CD4-positive, alpha-beta memory T cell (primary cell): ENCODE results near the gene SLFN5. TPM values are rescaled to one million over a fixed set of nuclear protein-coding genes. Genes with fewer than 3 reads are reported as not detected.
"Not testable (repeated sequence)": the region's sequence is repeated elsewhere in the genome, so short reads cannot be mapped to it uniquely, and the experiment has no call there.

Experiments used
- CTCF ChIA-PET: fragments of 350-600 bp; sonication (Branson Sonifier 250); formaldehyde crosslinking; loops from one replicate; lab custom pipeline; 2021; ENCODE audit warnings: inconsistent platforms; ENCODE audit not compliant: partially characterized antibody; lab: Charles Lee
- POLR2A ChIA-PET: fragments of 350-600 bp; sonication (Branson Sonifier 250); formaldehyde crosslinking; loops from one replicate; lab custom pipeline; 2021; ENCODE audit not compliant: partially characterized antibody; lab: Charles Lee
- DNase-seq, 5 donors: peaks; one replicate each; pipeline versions ENCODE4 v3.0.0 to v3.0.0-alpha.2; 2020 to 2022; ENCODE audit warnings: mixed read lengths in 1 of 5
- H3K27ac ChIP-seq: one replicate; pipeline ENCODE4 v1.7.0; 2013; ENCODE audit warnings: low read depth, low read length
- H3K27me3 ChIP-seq: 2 replicates; pipeline ENCODE4 v1.7.0; 2013; ENCODE audit warnings: mild to moderate bottlenecking, low read length, moderate library complexity; ENCODE audit not compliant: insufficient read depth
- H3K36me3 ChIP-seq: 2 replicates; pipeline ENCODE4 v1.7.0; 2013; ENCODE audit warnings: mild to moderate bottlenecking, low read length, moderate library complexity; ENCODE audit not compliant: insufficient read depth
- H3K4me1 ChIP-seq: 2 replicates; pipeline ENCODE4 v1.7.0; 2013; ENCODE audit warnings: mild to moderate bottlenecking, low read length, moderate library complexity; ENCODE audit not compliant: insufficient read depth
- H3K4me3 ChIP-seq, 2 donors: one replicate each; pipeline ENCODE4 v1.7.0; 2013; ENCODE audit warnings: low read length in 2 of 2, mild to moderate bottlenecking in 1 of 2
- H3K9me3 ChIP-seq, 2 donors: one replicate each; pipeline ENCODE4 v1.7.0; 2013; ENCODE audit warnings: low read length in 2 of 2, control low read depth in 1 of 2; ENCODE audit not compliant: control insufficient read depth in 1 of 2
- H3K27ac Mint-ChIP-seq, 7 donors: one replicate each; pipeline ENCODE4 v1.8.0; 2020 to 2021; ENCODE audit warnings: mixed read lengths in 7 of 7, mild to moderate bottlenecking in 6 of 7, inconsistent platforms in 3 of 7, moderate library complexity in 3 of 7
- H3K27me3 Mint-ChIP-seq, 2 donors: one replicate each; pipeline ENCODE4 v1.8.0; 2020 to 2021; ENCODE audit warnings: mixed read lengths in 2 of 2
- H3K36me3 Mint-ChIP-seq, 2 donors: one replicate each; pipeline ENCODE4 v1.8.0; 2020 to 2021; ENCODE audit warnings: mixed read lengths in 2 of 2, inconsistent platforms in 1 of 2, mild to moderate bottlenecking in 1 of 2
- H3K4me1 Mint-ChIP-seq, 4 donors: one replicate each; pipeline ENCODE4 v1.8.0; 2020 to 2021; ENCODE audit warnings: mixed read lengths in 4 of 4, mild to moderate bottlenecking in 1 of 4
- H3K4me3 Mint-ChIP-seq, 8 donors: one replicate each; pipeline ENCODE4 v1.8.0; 2020 to 2021; ENCODE audit warnings: mixed read lengths in 8 of 8, mild to moderate bottlenecking in 7 of 8, moderate library complexity in 6 of 8, inconsistent platforms in 3 of 8
- H3K9me3 Mint-ChIP-seq, 8 donors: one replicate each; pipeline ENCODE4 v1.8.0; 2020 to 2021; ENCODE audit warnings: mixed read lengths in 8 of 8, mild to moderate bottlenecking in 5 of 8, inconsistent platforms in 3 of 8, moderate library complexity in 1 of 8
- intact Hi-C: fragments of 100-400 bp; cut with micrococcal nuclease; formaldehyde crosslinking; loops from one replicate; pipeline ENCODE4 v1.15.1; 2023
- polyA plus RNA-seq, 2 donors: library from polyadenylated mRNA; unstranded; fragments of 300-500 nt; fragmentation: Illumina TruSeq; gene quantifications; one replicate each; pipeline ENCODE4 v1.2.3, GENCODE V29; 2021
- total RNA-seq, 2 experiments: library from RNA; stranded (reverse); gene quantifications; one replicate each; pipeline ENCODE4 v1.2.3, GENCODE V29; 2021

SLFN5 gene
- total and polyA plus RNA-seq, 4 experiments from 2014 or later = 73.4 to 188 (median 167) TPM

DNA sequence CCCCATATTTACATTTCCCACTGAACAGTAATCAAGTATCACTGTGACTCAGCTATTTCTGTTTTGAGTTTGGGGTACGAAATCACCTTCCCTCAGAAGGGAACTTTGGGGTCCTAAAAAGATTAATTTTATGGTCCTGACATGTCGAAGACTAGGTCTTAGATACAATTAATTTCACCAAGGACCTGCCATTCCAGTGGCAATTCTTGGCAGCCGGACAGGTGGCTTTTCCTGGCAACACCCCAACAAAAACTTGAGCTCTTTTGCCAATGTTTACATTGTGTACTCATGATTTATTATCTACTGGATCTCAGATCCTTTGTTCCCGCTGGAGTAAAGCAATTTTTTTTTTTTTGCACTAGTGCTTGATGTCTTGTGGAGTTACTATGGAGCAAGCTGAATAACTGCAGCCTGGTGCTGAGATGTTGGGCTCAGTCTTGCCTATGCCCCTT is 14.4 kb downstream of the SLFN5 start:
- ChIA-PET POLR2A (interaction anchor here (0.6 to 3.5 kb wide), 18 partner anchors 9 to 331 kb away, joined by 3 to 30 read pairs (median 4); partner anchors contain the start of genes SLFN11 and SLFN5), CTCF (interaction anchor here (0.9 to 2.8 kb wide), 10 partner anchors 8 to 322 kb away, joined by 3 to 8 read pairs (median 3); no protein-coding TSS in a partner anchor)
- Mint-ChIP-seq H3K27ac (peak overlapping the region; percentile 58 to 87 (median 77)), H3K27me3 (no peaks in the 10 kb centered on the region), H3K36me3 (peaks cover 72 to 76% of the 10 kb centered on the region in 2 donors), H3K4me3 (peak overlapping the region in 3 of 8 donors; percentile 15 to 43 (median 39)), H3K9me3 (no peaks in the 10 kb centered on the region), H3K4me1 (peaks cover 55 to 81% (median 67%) of the 10 kb centered on the region in 4 donors)
- no peak for DNase-seq
- H3K27me3 ChIP-seq = no peaks in the 10 kb centered on the region
- intact Hi-C loops = no loop called here
- H3K27ac ChIP-seq = no peak overlapping the region
- H3K36me3 ChIP-seq = peaks cover 50% of the 10 kb centered on the region
- H3K4me1 ChIP-seq = peaks cover 80% of the 10 kb centered on the region
- H3K9me3 ChIP-seq = no peaks in the 10 kb centered on the region
- no peak overlapping the region for H3K4me3 ChIP-seq

GRCh38 chr17:35259001-35259400 is 16.1 kb downstream of the SLFN5 start:
- intact Hi-C loops = no loop called here
- no peaks in the 10 kb centered on the region for H3K9me3 Mint-ChIP-seq
- H3K4me3 ChIP-seq = no peak overlapping the region
- ChIA-PET POLR2A (interaction anchor here (0.9 to 3.5 kb wide), 3 partner anchors 8 to 45 kb away, joined by 3 to 30 read pairs (median 18); partner anchors contain the start of gene SLFN5), CTCF (interaction anchor here (1.2 to 2.8 kb wide), 2 partner anchors 18 to 88 kb away, joined by 3 to 8 read pairs; no protein-coding TSS in a partner anchor)
- H3K27ac Mint-ChIP-seq = peak overlapping the region in 6 of 7 donors; percentile 50 to 83 (median 71)
- H3K27me3 ChIP-seq = no peaks in the 10 kb centered on the region
- peaks cover 64% of the 10 kb centered on the region for H3K4me1 ChIP-seq
- H3K4me1 Mint-ChIP-seq = peaks cover 47 to 77% (median 59%) of the 10 kb centered on the region in 4 donors
- H3K4me3 Mint-ChIP-seq = peak overlapping the region in 3 of 8 donors; percentile 24 to 53 (median 25)
- peaks cover 68% of the 10 kb centered on the region for H3K36me3 ChIP-seq
- no peaks in the 10 kb centered on the region for H3K27me3 Mint-ChIP-seq
- peaks cover 76 to 80% of the 10 kb centered on the region in 2 donors for H3K36me3 Mint-ChIP-seq
- no peaks in the 10 kb centered on the region for H3K9me3 ChIP-seq
- no peak overlapping the region for H3K27ac ChIP-seq
- DNase-seq = no peak

DNA sequence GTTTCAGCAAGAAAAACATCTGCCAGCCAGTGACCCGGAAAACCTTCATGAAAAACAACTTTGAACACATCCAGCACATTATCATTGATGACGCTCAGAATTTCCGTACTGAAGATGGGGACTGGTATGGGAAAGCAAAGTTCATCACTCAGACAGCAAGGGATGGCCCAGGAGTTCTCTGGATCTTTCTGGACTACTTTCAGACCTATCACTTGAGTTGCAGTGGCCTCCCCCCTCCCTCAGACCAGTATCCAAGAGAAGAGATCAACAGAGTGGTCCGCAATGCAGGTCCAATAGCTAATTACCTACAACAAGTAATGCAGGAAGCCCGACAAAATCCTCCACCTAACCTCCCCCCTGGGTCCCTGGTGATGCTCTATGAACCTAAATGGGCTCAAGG is 22.2 kb downstream of the SLFN5 start:
- Mint-ChIP-seq H3K27ac (peak overlapping the region; percentile 32 to 89 (median 65)), H3K4me3 (peak overlapping the region in 4 of 8 donors; percentile 13 to 54 (median 36)), H3K4me1 (peaks cover 44 to 66% (median 53%) of the 10 kb centered on the region in 4 donors), H3K36me3 (peaks cover 67 to 74% of the 10 kb centered on the region in 2 donors), H3K9me3 (peaks cover 0 to under 1% (median 0%) of the 10 kb centered on the region in 8 donors), H3K27me3 (no peaks in the 10 kb centered on the region)
- peaks cover 52% of the 10 kb centered on the region for H3K4me1 ChIP-seq
- POLR2A ChIA-PET = interaction anchor here (0.6 to 7.1 kb wide), 4 partner anchors 20 to 274 kb away, joined by 3 to 53 read pairs (median 4); partner anchors contain the start of gene SLFN5
- CTCF ChIA-PET = interaction anchor here (1.7 kb wide), 1 partner anchor 94 kb away, joined by 3 read pairs; no protein-coding TSS in a partner anchor
- DNase-seq = no peak
- H3K4me3 ChIP-seq = no peak overlapping the region
- H3K9me3 ChIP-seq = no peaks in the 10 kb centered on the region
- intact Hi-C loops = no loop called here
- H3K27ac ChIP-seq = no peak overlapping the region
- no peaks in the 10 kb centered on the region for H3K27me3 ChIP-seq
- H3K36me3 ChIP-seq = peaks cover 68% of the 10 kb centered on the region

- intact Hi-C loops = no loop called here
- Mint-ChIP-seq H3K4me1 (peaks cover 45 to 64% (median 52%) of the 10 kb centered on the region in 4 donors), H3K4me3 (peak overlapping the region in 7 of 8 donors; percentile 0 to 71 (median 49)), H3K36me3 (peaks cover 67 to 73% of the 10 kb centered on the region in 2 donors), H3K27me3 (no peaks in the 10 kb centered on the region), H3K27ac (peak overlapping the region in 5 of 7 donors; percentile 10 to 83 (median 65)), H3K9me3 (peaks cover 0 to 4% (median 0%) of the 10 kb centered on the region in 8 donors)
- H3K27me3 ChIP-seq = no peaks in the 10 kb centered on the region
- H3K4me1 ChIP-seq = peaks cover 48% of the 10 kb centered on the region
- ChIA-PET CTCF (interaction anchor here (0.8 to 1.7 kb wide), 2 partner anchors 78 to 95 kb away, joined by 3 read pairs; no protein-coding TSS in a partner anchor), POLR2A (interaction anchor here (0.6 to 7.1 kb wide), 10 partner anchors 8 to 273 kb away, joined by 3 to 53 read pairs (median 4); partner anchors contain the start of gene SLFN5)
- H3K9me3 ChIP-seq = no peaks in the 10 kb centered on the region
- no peak for DNase-seq
- H3K27ac ChIP-seq = no peak overlapping the region
- no peak overlapping the region for H3K4me3 ChIP-seq
- peaks cover 68% of the 10 kb centered on the region for H3K36me3 ChIP-seq
Measured at GRCh38 chr17:35265566-35266141, 22.8 kb downstream of the SLFN5 start.

DNA sequence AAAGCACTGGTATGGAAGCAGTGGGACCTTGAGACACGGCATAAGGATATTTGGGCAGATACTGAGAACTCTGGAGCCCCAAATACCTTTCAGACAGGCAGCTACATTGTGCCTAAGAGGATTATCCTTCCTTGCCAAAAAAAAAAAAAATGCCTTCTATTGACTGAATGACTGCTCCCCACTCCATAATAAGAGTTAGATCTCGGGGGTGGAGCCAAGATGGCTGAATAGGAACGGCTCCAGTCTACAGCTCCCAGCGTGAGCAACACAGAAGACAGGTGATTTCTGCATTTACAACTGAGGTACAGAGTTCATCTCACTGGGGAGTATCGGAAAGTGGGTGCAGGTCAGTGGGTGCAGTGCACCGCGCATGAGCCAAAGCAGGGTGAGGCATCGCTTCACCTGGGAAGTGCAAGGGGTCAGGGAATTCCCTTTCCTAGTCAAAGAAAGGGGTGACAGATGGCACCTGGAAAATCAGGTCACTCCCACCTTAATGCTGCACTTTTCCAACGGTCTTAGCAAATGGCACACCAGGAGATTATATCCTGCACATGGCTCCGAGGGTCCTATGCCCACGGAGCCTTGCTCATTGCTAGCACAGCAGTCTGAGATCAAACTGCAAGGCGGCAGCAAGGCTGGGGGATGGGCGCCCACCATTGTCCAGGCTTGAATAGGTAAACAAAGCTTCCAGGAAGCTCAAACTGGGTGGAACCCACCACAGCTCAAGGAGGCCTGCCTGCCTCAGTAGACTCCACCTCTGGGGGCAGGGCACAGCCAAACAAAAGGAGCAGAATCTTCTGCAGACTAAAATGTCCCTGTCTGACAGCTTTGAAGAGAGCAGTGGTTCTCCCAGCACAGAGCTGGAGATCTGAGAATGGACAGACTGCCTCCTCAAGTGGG is 31.5 kb downstream of the SLFN5 start:
- peaks cover 17% of the 10 kb centered on the region for H3K4me1 ChIP-seq
- peaks cover 0 to 24% (median 11%) of the 10 kb centered on the region in 8 donors for H3K9me3 Mint-ChIP-seq
- H3K4me3 ChIP-seq, H3K27me3 ChIP-seq, H3K27ac ChIP-seq, H3K27me3 Mint-ChIP-seq, H3K36me3 ChIP-seq, H3K9me3 ChIP-seq, intact Hi-C loops: not testable (repeated sequence)
- H3K27ac Mint-ChIP-seq = peak overlapping the region in 4 of 7 donors; percentile 8 to 87 (median 78)
- DNase-seq = peak in 3 of 5 donors; percentile 26 to 32 (median 30)
- ChIA-PET POLR2A (interaction anchor here (0.6 to 2.3 kb wide), 15 partner anchors 8 to 534 kb away, joined by 3 to 8 read pairs (median 4); partner anchors contain the start of genes SLFN11 and SLFN5), CTCF (interaction anchor here (0.6 to 1.3 kb wide), 4 partner anchors 8 to 319 kb away, joined by 3 to 5 read pairs (median 3); no protein-coding TSS in a partner anchor)
- peaks cover 28 to 46% (median 33%) of the 10 kb centered on the region in 4 donors for H3K4me1 Mint-ChIP-seq
- peak overlapping the region in 7 of 8 donors; percentile 48 to 80 (median 71) for H3K4me3 Mint-ChIP-seq
- peaks cover 17 to 20% of the 10 kb centered on the region in 2 donors for H3K36me3 Mint-ChIP-seq

DNA sequence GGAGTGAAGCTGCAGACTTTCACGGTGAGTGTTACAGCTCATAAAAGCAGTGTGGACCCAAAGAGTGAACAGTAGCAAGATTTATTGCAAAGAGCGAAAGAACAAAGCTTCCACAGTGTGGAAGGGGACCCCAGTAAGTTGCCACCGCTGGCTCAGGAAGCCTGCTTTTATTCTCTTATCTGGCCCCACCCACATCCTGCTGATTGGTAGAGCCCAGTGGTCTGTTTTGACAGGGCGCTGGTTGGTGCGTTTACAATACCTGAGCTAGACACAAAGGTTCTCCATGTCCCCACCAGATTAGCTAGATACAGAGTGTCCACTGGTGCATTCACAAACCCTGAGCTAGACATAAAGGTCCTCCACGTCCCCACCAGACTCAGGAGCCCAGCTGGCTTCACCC is 35.6 kb downstream of the SLFN5 start:
- intact Hi-C loops, H3K27ac ChIP-seq, H3K4me3 Mint-ChIP-seq, H3K27me3 ChIP-seq, H3K36me3 ChIP-seq, H3K9me3 ChIP-seq, H3K4me3 ChIP-seq, DNase-seq, H3K27me3 Mint-ChIP-seq, H3K27ac Mint-ChIP-seq, H3K36me3 Mint-ChIP-seq: not testable (repeated sequence)
- Mint-ChIP-seq H3K4me1 (peaks cover 25 to 40% (median 28%) of the 10 kb centered on the region in 4 donors), H3K9me3 (peaks cover 4 to 23% (median 11%) of the 10 kb centered on the region in 8 donors)
- CTCF ChIA-PET = interaction anchor here (1.5 kb wide), 1 partner anchor 255 kb away, joined by 3 read pairs; no protein-coding TSS in a partner anchor
- peaks cover 13% of the 10 kb centered on the region for H3K4me1 ChIP-seq
- POLR2A ChIA-PET = interaction anchor here (1.6 kb wide), 1 partner anchor 36 kb away, joined by 4 read pairs; the partner anchor contains the start of gene SLFN5
